Measurements from ENCODE around the gene FAM78A. TPM values are rescaled to one million over a fixed set of nuclear protein-coding genes. Genes with fewer than 3 reads are reported as not detected.
"Not testable (repeated sequence)": the region's sequence is repeated elsewhere in the genome, so short reads cannot be mapped to it uniquely, and the experiment has no call there.

Gene FAM78A
- total and polyA plus RNA-seq, 7 donors, result 4.3 to 17.6 (median 11.5) TPM

- 25 to 35% (median 34%) methylated on average over 6 of the region's 6 CpGs for WGBS, 3 donors
- H3K27ac ChIP-seq, result peak overlapping the region; percentile 98
- intact Hi-C loops (cut with DNase I), result no loop called here
- H3K36me3 ChIP-seq (ENCODE audit: insufficient read depth in 1 of 2, low read depth in 1 of 2), result no peaks in the 10 kb centered on the region
- ATAC-seq (no peak), DNase-seq (peak; percentile 21 to 61)
- peak overlapping the region; percentile 22 for H3K4me3 ChIP-seq
- peaks cover 85% of the 10 kb centered on the region for H3K4me1 ChIP-seq
- H3K27me3 ChIP-seq (ENCODE audit: insufficient read depth in 3 of 3, low read length in 2 of 3), result no peaks in the 10 kb centered on the region
- H3K9me3 ChIP-seq, result no peaks in the 10 kb centered on the region
- no peak for TF ChIP-seq CTCF (IDR thresholded peaks at IDR 0.05)
These were observed 4.8 kb downstream of the FAM78A start for GRCh38 chr9:131271506-131271931.

GRCh38 chr9:131271016-131271273 is 5.4 kb downstream of the FAM78A start:
- not testable (repeated sequence) for ATAC-seq
- H3K27ac ChIP-seq, result peak overlapping the region; percentile 98
- peak overlapping the region; percentile 22 for H3K4me3 ChIP-seq

GRCh38 chr9:131270171-131271015 is 5.9 kb downstream of the FAM78A start:
- WGBS, 3 donors, result 40 to 49% (median 48%) methylated on average over 20 of the region's 20 CpGs
- intact Hi-C loops (cut with DNase I), result no loop called here
- no peak for TF ChIP-seq CTCF (IDR thresholded peaks at IDR 0.05)
- Histone ChIP-seq H3K36me3 (ENCODE audit: insufficient read depth in 1 of 2, low read depth in 1 of 2) (no peaks in the 10 kb centered on the region), H3K4me1 (peaks cover 87% of the 10 kb centered on the region), H3K27ac (peak overlapping the region; percentile 98), H3K27me3 (ENCODE audit: insufficient read depth in 3 of 3, low read length in 2 of 3) (no peaks in the 10 kb centered on the region), H3K4me3 (peak overlapping the region; percentile 25), H3K9me3 (no peaks in the 10 kb centered on the region)
- peak; percentile 19 to 36 (median 27) for ATAC-seq
- peak; percentile 76 to 90 for DNase-seq

More at GRCh38 chr9:131271016-131271273, 5.4 kb downstream of the FAM78A start:
- 73 to 83% (median 82%) methylated on average over 1 of the region's 1 CpG for WGBS, 3 donors
- peaks cover 86% of the 10 kb centered on the region for H3K4me1 ChIP-seq
- intact Hi-C loops (cut with DNase I); DNase-seq; H3K9me3 ChIP-seq; H3K36me3 ChIP-seq (ENCODE audit: insufficient read depth in 1 of 2, low read depth in 1 of 2); H3K27me3 ChIP-seq (ENCODE audit: insufficient read depth in 3 of 3, low read length in 2 of 3): not testable (repeated sequence)

- Histone ChIP-seq H3K4me3 (no peak overlapping the region), H3K36me3 (ENCODE audit: insufficient read depth in 1 of 2, low read depth in 1 of 2) (peaks cover 0 to 12% of the 10 kb centered on the region in 2 donors), H3K27ac (peak overlapping the region; percentile 73), H3K4me1 (peaks cover 60% of the 10 kb centered on the region), H3K27me3 (ENCODE audit: insufficient read depth in 3 of 3, low read length in 2 of 3) (no peaks in the 10 kb centered on the region), H3K9me3 (no peaks in the 10 kb centered on the region)
- DNase-seq, result peak in 1 of 2 donors; percentile 78
- ATAC-seq, result peak; percentile 31 to 57 (median 44)
- 46 to 57% (median 47%) methylated on average over 26 of the region's 26 CpGs for WGBS, 3 donors
- no peak for TF ChIP-seq CTCF (IDR thresholded peaks at IDR 0.05)
- intact Hi-C loops (cut with DNase I), result no loop called here
These were observed 9.8 kb downstream of the FAM78A start for GRCh38 chr9:131266266-131267229.

GRCh38 chr9:131264231-131264630 is 12.1 kb downstream of the FAM78A start:
- Histone ChIP-seq H3K4me3 (no peak overlapping the region), H3K27ac (peak overlapping the region; percentile 73), H3K36me3 (ENCODE audit: insufficient read depth in 1 of 2, low read depth in 1 of 2) (peaks cover 0 to 35% of the 10 kb centered on the region in 2 donors), H3K4me1 (peaks cover 37% of the 10 kb centered on the region), H3K27me3 (ENCODE audit: insufficient read depth in 3 of 3, low read length in 2 of 3) (no peaks in the 10 kb centered on the region), H3K9me3 (no peaks in the 10 kb centered on the region)
- DNase-seq, result peak in 1 of 2 donors; percentile 74
- intact Hi-C loops (cut with DNase I), result no loop called here
- ATAC-seq, result peak; percentile 43 to 68 (median 58)
- WGBS, 3 donors, result 48 to 58% (median 49%) methylated on average over 11 of the region's 11 CpGs
- no peak for TF ChIP-seq CTCF (IDR thresholded peaks at IDR 0.05)

All from psoas muscle (tissue), 8 donors.